NAMALWA (cell line): ENCODE data around the gene EXTL2.
"Not testable (repeated sequence)": the region's sequence is repeated elsewhere in the genome, so short reads cannot be mapped to it uniquely, and the experiment has no call there.

Source experiments
- DNase-seq: peaks from one replicate; pipeline ENCODE4 v3.0.0-alpha.2; 2015; ENCODE audit warnings: low spot score

The EXTL2 gene, protein sequence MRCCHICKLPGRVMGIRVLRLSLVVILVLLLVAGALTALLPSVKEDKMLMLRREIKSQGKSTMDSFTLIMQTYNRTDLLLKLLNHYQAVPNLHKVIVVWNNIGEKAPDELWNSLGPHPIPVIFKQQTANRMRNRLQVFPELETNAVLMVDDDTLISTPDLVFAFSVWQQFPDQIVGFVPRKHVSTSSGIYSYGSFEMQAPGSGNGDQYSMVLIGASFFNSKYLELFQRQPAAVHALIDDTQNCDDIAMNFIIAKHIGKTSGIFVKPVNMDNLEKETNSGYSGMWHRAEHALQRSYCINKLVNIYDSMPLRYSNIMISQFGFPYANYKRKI

DNA sequence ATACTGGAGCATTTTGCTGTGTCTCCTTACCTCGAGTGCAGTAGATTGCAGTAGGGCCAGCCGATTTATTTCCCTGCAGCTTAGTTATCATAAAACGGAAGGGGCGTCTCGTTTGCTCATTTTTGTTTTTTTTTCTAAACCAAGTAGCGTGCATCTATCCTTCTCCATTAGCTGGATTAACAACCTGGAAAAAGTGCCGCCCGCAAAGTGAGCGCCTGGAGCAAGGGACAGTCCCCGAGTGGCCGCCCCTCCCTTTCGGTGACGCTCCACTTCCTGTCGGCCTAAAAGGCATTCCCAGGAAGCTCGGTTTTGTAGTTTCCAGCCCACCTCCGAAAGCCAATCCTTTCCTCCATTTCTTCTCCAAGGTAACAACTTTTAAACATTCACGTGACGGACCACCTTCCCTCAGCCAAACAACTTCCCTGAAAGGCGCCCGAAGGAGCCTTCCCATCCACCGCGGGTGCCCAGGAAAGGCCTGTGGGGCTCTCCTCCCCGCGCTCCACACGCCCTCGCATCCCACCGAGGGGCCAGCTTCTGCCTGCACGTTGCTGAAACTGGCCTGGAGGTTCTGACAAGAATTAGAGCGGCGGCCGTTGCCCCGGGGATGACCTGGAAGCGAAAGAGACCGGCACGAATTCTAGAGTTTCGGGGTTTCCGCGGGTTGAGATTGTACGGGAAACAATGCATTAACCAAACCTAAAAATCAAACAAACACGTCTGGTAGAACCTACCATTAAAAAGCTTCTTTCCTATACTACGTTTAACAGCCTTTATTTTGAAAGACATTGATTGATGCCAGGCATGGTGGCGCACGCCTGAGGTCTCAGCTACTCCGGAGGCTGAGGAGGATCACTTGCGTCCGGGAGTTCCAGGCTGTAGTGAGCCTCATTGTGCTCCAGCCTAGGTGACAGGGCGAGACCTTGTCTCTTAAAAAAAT lies at the start of gene EXTL2:
Gene EXTL2, minus strand, starts transcription at position 240 of the 937 bp plus-strand sequence. CDS start 6,085 bp downstream, outside the sequence.
- peak; percentile 78 for DNase-seq

DNA sequence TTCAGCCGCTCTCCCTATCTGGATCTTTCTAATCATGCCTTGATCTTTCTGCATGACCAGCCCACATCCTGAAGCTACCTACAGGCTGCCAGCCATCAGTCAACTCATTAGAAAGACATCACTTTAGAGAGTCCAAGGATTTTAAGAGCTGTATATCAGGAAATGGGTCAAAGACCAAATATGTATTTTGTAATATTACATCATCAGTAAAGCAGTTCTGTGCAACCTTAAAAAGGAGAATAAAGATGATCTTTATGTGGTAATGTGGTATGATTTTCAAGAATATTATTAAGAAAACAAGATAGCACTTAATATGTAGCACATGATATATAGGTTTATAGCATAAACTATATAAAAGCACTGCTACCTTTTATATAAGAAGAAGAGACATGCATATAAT lies 48.9 kb upstream of the EXTL2 start:
- DNase-seq, result no peak

DNA sequence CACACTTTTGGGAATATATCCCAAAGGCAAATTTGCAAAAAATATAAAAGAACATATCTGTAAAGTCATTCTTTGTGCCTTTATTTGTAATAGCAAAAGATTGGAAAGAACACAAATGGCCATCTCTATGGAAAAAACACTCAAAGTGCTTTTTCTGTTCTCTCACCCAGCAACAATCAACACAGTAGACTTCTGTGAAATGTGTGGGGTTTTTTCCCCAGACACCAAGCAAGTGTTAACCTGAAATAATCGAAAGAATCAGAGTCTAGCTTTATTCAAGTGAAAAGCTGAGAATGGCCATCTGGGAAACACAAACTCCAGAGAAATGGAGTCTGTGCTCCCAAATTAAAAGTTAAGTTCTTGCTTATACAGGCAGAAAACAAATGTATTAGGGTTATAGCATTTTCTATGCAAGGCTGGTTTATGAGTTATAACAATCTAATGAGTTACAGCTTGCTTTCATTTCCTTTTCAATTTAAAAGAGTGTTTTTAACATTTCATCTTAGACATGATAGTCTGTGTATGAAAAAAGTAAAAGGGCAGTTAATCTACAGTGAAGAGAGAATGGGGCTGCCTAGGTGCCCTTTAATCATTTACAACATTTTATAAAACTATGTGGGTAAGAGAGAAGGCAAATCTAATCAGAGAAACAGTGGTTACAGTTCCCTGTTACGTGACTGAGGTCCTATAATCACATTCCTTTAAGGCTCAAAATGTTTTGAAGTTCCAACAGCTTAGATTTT lies 47.8 kb upstream of the EXTL2 start:
- no peak for DNase-seq

DNA sequence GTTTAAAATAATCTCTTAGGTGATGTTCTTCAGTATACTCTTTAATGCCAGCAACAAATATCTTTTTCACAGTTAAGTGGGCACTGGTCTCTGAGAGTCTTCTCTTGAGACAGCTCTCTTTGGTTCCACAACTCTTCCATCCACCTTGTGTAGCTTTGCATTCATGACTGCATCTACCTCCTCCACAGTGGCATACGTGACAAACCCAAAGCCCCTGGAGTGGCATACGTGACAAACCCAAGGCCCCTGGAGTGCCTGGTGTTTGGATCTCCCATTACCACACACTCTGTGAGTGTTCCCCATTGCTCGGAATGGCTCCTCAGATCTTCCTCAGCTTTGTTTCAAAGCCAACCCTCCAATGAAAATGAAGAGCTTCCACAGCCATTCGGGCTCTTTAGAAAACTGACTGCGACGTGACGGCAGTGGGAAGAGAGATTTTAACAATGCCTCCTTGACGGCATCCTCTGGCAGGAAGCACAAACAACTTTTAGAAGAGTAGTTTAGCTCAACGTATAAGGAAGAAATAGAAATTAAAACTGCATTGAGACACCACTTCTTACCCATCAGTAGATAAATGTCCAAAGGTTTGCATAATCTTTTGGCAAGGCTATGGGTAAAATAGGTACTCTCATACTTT lies 47.1 kb upstream of the EXTL2 start:
- DNase-seq, result no peak

DNA sequence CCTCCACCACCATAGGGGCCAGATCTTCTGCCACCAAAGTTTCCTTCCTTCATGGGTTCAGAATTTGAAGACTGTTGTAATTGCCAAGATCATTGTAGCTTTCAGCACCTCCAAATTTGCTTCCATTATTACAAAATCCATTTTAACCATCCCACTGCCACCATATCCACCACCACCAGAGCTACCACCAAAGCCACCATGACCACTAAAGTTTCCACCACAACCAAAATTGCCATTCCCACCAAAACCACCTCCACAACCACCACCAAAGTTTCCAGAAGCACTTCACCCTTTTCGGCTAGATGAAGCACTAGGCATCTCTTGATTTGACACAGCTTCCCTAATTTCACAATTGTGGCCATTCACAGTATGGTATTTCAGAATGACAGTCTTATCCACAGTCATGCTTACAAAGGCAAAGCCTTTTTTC lies 46.5 kb upstream of the EXTL2 start:
- no peak for DNase-seq

DNA sequence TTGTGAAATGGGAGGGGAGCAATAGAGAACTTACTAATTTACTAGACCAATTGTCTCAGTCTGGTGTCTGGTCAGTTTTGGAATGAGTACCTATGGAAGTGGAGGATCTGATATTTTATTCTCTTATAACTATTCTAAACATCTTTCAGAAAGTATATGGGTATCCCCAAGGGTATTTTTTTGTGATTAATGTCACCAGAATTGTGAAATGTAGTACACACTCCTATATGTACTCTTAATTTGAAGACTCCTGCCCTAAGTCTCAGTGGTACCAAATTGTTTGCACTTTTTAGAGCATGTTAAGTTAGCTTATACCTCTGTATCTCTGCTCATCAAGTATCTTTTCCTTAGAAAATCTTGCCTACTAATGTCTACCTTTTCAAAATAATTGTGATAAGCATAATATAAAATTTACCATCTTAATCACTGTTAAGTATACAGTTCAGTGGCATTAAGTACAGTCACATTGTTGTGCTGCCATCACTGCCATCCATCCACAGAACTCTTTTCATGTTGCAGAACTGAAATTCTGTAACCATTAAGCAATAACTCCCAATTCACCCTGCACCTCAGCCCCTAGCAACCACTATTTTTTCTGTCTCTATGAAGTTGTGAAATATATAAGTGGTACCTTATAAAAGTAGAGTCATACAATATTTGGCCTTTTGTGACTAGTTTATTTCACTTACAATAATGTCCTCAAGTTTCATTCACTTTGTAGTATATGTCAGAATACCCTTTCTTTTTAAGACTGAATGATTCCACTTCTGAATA lies 41.7 kb upstream of the EXTL2 start:
- no peak for DNase-seq

DNA sequence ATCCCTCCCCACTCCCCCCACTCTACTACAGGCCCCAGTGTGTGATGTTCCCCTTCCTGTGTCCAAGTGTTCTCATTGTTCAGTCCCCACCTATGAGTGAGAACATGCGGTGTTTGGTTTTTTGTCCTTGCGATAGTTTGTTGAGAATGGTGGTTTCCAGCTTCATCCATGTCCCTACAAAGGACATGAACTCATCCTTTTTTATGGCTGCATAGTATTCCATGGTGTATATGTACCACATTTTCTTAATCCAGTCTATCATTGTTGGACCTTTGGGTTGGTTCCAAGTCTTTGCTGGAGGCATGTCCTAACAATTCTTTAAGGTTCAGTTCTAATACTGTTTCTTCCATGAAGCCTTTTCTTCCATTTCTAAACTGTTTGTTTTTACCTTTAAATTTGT lies 38.9 kb upstream of the EXTL2 start:
- not testable (repeated sequence) for DNase-seq

DNA sequence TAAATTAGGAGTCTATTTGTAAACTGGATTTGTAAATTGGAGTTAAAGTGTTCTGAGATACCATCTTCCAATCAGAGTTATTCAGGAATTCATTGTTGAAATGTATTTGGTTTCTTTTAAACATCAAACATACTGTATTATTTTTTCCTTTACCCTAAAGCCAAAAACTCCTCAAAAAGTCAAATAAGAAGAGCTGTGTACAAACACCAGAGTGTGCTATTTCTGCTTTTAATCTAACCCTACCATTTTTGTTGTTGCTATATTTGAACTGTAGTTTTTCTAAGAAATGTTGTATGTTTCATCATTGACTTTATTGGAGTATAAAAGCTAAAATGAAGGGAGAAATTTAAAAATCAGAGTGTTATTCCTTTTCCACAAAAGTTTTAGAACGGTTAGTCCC lies 37.1 kb upstream of the EXTL2 start:
- no peak for DNase-seq

DNA sequence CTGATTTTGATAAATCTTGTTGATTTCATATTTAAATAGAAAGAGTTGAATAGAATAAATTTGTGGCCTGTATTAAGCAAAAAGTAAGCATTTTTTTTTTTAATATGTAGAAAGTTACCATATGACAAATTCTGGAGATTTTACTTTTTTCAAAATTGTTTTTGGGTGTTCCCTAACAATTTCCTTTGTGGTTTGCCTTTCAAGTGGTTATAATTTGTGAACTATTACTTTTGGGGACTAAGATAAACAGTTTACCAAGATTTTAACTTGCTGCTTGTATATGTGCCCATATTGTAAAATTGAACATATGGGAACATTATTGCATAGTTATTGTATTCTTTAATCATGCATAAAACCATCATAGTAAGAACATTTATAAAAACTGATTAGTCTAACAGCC lies 35.9 kb upstream of the EXTL2 start:
- no peak for DNase-seq

DNA sequence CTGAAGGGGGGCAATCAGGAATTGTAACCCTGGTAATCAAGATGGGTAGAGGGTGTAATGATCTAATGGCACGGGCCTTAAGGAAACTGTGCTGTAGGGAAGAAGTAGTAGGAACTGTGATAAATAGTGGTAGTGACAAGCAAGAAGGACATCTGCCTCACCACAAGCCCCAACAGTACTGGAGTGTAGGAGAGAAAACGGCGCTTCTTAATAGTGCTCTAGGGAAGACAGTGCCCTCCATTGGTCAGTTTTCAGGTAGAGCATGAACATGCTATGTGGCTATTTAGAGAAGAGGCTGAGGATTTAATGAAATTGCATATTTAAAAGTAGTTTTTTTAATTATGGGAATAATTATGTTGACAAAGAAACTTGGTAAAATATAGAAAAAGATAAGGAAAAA lies 33.5 kb upstream of the EXTL2 start:
- no peak for DNase-seq

DNA sequence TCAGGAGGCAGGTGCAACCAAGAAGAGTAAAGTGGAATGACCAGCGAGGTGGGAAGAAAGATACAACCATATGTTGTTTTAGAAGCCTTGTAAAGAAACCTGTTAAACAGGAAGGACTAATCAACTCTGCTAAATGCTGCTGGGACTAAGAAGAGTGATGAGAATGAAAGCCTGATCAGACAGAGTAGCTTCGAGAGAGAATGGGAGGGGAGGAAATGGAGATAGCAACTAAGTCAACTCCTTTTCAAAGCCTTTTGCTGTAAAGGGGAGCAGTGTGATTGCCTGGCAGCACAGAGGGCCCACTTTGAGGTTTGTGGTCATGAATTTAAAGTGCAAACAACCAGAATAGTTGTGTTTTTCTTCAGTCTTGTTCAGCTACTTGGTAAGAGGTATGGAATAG lies 32.6 kb upstream of the EXTL2 start:
- DNase-seq, result no peak

DNA sequence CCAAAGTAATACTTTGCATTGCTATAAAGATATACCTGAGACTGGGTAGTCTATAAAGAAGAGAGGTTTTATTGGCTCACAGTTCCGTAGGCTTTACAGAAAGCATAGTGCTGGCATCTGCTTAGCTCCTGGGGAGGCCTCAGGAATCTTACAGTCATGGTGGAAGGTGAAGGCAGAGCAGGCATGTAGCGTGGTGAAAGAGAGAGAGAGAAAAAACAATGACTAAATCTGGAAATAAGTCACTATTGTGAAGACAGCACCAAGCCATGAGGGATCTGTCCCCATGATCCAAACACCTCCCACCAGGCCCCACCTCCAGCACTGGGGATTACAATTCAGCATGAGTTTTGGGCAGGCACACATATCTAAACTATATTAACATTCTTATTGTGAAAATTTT lies 31.6 kb upstream of the EXTL2 start:
- DNase-seq, result no peak

DNA sequence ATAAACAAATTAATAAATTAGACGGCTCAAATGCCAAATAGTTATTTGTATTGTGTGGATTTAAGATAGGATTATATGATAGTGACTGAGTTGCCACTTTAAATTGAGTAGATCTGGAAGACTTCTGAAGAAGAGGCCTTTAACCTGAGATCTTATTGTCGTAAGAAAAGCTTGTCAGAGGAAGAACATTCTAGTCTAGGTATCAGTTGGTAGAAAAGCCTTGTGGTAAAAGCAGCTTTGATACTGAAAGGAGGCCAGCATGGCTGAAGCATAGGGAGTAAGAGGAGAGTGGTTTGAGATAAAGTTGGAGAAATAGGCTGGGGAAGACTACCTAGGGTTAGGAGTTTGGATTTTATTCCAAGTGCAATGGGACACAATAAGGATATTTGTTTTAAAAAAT lies 30.3 kb upstream of the EXTL2 start:
- DNase-seq, result no peak

DNA sequence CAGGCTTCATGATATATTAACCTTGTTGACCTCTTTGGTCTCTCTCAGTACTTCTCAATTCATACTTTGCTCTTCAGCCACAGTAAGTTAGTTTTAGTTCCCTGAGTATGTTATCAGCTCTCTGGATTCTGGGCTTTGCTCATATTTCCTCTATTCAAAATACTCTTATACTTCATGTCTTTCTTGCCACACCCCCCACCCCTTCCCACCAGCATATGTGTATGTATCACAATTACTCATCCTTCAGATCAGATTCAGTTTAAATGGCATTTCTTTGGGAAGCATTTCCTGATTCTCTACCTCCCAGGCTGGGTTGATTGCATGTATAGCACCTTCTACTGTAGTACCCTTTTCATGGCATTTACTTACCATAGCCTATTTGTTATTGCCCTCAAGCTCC lies 29.6 kb upstream of the EXTL2 start:
- DNase-seq, result no peak

DNA sequence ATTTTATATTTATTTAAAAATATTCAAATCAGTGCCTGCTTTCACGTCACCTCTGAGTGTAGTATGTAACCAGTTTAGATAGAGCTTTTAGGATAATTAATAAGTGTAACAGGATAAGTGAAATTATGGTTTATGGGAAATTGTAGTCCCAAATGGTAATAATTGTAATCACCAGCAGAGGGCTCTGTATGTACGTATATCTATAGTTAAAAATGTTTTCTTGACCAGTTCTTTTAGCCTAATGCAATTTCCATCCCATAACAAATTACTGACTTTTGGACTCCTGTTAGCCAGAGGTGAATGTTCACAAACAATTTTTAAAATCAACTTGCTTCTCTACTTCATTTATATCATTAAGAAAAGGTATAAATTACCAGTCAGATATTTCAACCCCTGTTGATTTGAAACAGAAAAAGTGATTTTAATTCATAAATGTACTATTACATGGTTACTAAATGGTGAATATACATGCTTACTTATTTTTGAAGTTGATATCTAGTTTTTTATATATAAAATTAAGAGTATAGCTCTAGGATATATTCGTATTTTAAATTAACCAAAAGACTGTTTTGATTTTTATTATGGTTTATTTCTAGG lies 26.6 kb upstream of the EXTL2 start:
- DNase-seq, result peak; percentile 76

DNA sequence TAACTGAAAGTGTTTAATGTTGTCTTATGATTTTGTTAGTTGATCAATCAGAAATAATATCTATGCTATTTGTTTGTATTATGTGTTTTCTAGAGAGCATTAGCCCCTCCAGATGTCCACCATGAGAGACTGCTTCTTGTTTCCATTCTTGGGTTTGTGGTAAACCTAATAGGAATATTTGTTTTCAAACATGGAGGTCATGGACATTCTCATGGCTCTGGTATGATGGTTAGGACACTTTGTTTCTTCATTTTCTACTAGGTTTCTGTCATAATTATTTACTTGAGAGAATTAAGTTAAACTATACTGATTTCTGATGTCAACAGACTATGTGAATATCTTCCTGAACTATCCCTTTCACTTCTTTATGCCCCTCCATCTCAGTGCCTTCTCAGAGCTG lies 17.4 kb upstream of the EXTL2 start:
- no peak for DNase-seq

DNA sequence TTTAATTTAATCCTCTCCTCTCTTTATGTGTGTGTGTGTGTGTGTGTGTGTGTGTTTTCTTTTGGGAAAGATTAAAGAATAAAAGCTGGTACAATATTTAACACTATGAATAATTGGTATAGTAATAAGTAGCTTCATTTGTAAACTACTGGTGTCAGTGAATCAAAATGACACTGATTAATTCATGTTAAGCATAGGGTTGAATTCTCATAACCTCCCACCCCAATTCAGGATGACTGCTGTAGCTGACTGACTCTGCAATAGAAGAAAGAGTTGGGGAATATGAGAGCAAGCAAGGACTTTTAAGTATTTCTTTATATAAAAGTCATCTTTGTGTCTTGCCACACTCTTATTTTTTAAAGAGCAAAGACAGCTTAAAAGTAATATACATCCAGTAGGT lies 14.4 kb upstream of the EXTL2 start:
- DNase-seq, result no peak

DNA sequence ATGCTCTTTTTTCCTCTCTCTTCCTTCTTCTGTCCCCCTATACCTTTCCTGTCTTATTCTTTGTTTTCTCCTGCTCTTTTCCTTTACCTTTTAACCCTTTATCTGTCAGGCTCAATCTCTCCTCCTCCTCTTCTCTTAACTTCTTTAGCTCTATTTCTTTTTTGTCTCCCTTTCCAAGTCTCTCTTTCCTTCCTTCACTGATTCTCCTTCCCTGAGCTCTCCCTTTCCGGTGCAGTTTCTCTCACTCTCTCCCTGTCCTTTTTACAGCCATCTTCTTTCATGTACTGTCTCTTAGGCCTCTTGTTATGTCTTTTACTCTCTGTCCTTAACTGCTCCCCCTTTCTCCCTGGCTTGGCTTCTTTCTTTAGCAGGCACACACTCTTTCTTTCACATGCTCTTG lies 13.2 kb upstream of the EXTL2 start:
- no peak for DNase-seq

DNA sequence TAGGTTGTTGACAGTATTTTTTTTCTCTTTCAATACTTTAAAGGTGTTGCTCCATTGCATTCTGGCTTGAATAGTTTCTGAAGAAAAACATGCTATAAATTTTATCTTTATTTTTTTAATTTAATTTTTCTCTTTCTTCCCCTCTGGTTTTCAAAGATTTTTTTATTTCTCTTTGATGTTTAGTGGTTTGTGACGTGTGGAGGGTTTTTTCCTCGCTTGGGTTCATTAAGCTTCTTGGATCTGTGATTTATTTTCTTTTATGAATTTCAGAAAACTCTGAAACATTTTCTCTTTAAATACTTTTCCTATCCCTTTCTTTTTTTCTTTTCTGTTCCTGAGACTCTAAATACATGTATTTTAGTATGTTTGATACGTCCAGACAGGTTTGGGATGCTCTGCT lies 10.5 kb upstream of the EXTL2 start:
- no peak for DNase-seq

DNA sequence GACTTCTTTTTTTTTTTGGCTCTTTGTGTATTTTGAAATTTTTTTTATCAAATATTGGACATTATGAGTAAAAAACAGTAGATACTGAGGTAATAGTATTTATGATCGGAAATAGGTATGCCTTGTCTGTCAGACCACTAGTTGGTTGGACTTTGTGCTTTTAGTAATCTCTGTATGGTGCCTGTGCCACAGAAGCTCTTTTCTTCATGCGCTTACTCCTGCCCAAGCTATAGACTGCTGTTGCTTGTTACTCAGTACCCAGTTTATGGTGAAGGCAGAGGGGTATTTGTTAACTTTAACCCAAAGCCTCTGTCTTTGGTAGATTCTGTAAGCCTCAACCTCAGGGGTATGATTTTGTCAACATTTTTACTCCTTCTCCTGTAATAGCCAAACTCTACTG lies 9.9 kb upstream of the EXTL2 start:
- DNase-seq, result no peak

DNA sequence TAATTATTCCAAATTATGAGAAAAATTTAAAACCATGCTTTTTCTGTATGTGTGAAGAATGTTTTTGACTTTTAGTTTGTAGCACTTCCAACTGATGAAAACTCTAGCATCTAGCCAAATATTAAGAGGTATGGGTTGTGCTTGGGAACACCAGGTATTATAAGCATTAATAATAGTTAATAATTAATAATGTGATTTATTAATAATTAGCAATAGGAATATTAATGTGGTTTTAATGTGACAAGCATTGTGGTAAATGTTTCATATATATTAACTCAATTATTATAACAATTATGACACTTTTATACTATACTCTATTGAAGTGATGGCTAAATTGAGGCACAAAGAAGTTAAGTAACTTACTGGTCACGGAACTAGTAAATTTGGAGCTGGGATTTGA lies 9.1 kb upstream of the EXTL2 start:
- no peak for DNase-seq
